Osteoblast (primary cell): Measurements from ENCODE around the gene CASZ1. TPM values are rescaled to one million over a fixed set of nuclear protein-coding genes. Genes with fewer than 3 reads are reported as not detected.

Source experiments
- DNase-seq: peaks from one replicate; pipeline ENCODE4 v3.0.0; 2011; ENCODE audit warnings: low spot score, mixed read lengths; ENCODE audit not compliant: insufficient read length; ENCODE audit errors: missing footprints
- H2AFZ ChIP-seq: 2 replicates; pipeline ENCODE4 v1.6.0; 2011; ENCODE audit warnings: mild to moderate bottlenecking, low read length
- H3K27ac ChIP-seq: 2 replicates; pipeline ENCODE4 v1.5.1; 2011; ENCODE audit warnings: mild to moderate bottlenecking, low read depth, low read length, moderate library complexity
- H3K27me3 ChIP-seq: 2 replicates; pipeline ENCODE4 v1.6.0; 2012; ENCODE audit warnings: mild to moderate bottlenecking, control low read depth, inconsistent platforms, low read length, moderate library complexity; ENCODE audit not compliant: insufficient read depth
- H3K36me3 ChIP-seq: 2 replicates; pipeline ENCODE4 v1.5.1; 2011; ENCODE audit warnings: mild to moderate bottlenecking, low read length, control low read depth, moderate library complexity; ENCODE audit not compliant: insufficient read depth
- H3K4me1 ChIP-seq: 2 replicates; pipeline ENCODE4 v1.5.1; 2011; ENCODE audit warnings: mild to moderate bottlenecking, low read length, control low read depth, moderate library complexity; ENCODE audit not compliant: insufficient read depth
- H3K4me2 ChIP-seq: 2 replicates; pipeline ENCODE4 v1.6.0; 2011; ENCODE audit warnings: mild to moderate bottlenecking, low read length; ENCODE audit not compliant: insufficient read depth
- H3K4me3 ChIP-seq: fragments of 200-600 bp; sonication (generic); 3 replicates; pipeline ENCODE4 v1.5.1; 2012; ENCODE audit warnings: mild to moderate bottlenecking, low read length, inconsistent platforms; ENCODE audit not compliant: insufficient read depth
- H3K79me2 ChIP-seq: 2 replicates; pipeline ENCODE4 v1.6.0; 2012; ENCODE audit warnings: mild to moderate bottlenecking, low read length, control low read depth, inconsistent platforms; ENCODE audit not compliant: insufficient read depth
- H3K9me3 ChIP-seq: 2 replicates; pipeline ENCODE4 v1.5.1; 2011; ENCODE audit warnings: low read depth, low read length, control low read depth
- H4K20me1 ChIP-seq: 2 replicates; pipeline ENCODE4 v1.6.0; 2012; ENCODE audit warnings: mild to moderate bottlenecking, low read length, control low read depth; ENCODE audit not compliant: insufficient read depth
- total RNA-seq: library from RNA; depleted of rRNA; stranded (reverse); fragments of >200 nt; gene quantifications from 2 replicates; pipeline ENCODE4 v1.2.3, GENCODE V29; 2012
- TF ChIP-seq, protein P1 (sequence below): IDR thresholded peaks from 2 replicates; pipeline ENCODE4 v1.5.1; 2011; ENCODE audit warnings: mild to moderate bottlenecking, low read depth, low read length, moderate library complexity; ENCODE audit errors: extremely low read depth

The CASZ1 gene
- total RNA-seq, 1 donor: 0.36 TPM

DNA sequence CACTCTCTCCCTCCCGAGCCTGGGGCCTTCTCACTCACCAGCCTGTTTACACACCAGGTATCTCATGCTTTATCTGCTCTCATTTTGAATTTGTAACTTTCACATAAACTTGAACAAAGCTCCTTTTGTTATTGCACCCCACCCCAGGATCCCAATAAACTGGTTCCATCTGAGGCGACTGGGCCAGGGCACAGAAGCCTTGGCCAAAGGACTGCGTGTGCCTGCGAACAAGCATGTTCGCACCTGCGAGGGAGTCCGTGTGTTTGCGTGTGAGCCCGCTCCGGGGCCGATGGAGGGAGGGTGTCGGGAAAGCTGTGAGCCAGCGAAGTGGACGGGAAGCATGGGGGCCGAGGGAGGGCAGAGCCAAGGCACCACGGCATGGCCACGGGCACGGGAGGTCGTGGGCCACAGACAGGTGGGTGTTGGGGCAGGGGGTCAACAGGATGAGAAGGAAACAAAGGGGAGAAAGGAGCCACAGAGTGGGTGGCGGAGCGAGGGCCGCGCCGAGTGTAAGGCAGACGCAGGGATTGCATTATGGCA lies 98.8 kb downstream of the CASZ1 start:
- TF ChIP-seq, protein P1, sequence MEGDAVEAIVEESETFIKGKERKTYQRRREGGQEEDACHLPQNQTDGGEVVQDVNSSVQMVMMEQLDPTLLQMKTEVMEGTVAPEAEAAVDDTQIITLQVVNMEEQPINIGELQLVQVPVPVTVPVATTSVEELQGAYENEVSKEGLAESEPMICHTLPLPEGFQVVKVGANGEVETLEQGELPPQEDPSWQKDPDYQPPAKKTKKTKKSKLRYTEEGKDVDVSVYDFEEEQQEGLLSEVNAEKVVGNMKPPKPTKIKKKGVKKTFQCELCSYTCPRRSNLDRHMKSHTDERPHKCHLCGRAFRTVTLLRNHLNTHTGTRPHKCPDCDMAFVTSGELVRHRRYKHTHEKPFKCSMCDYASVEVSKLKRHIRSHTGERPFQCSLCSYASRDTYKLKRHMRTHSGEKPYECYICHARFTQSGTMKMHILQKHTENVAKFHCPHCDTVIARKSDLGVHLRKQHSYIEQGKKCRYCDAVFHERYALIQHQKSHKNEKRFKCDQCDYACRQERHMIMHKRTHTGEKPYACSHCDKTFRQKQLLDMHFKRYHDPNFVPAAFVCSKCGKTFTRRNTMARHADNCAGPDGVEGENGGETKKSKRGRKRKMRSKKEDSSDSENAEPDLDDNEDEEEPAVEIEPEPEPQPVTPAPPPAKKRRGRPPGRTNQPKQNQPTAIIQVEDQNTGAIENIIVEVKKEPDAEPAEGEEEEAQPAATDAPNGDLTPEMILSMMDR: no peak
- no peaks in the 10 kb centered on the region for H4K20me1 ChIP-seq
- no peaks in the 10 kb centered on the region for H3K9me3 ChIP-seq
- H3K27ac ChIP-seq: no peak overlapping the region
- no peak overlapping the region for H2AFZ ChIP-seq
- H3K79me2 ChIP-seq: no peaks in the 10 kb centered on the region
- H3K36me3 ChIP-seq: no peaks in the 10 kb centered on the region
- no peak overlapping the region for H3K4me2 ChIP-seq
- DNase-seq: no peak
- no peaks in the 10 kb centered on the region for H3K4me1 ChIP-seq
- H3K27me3 ChIP-seq: peaks cover 38% of the 10 kb centered on the region
- H3K4me3 ChIP-seq: no peak overlapping the region

DNA sequence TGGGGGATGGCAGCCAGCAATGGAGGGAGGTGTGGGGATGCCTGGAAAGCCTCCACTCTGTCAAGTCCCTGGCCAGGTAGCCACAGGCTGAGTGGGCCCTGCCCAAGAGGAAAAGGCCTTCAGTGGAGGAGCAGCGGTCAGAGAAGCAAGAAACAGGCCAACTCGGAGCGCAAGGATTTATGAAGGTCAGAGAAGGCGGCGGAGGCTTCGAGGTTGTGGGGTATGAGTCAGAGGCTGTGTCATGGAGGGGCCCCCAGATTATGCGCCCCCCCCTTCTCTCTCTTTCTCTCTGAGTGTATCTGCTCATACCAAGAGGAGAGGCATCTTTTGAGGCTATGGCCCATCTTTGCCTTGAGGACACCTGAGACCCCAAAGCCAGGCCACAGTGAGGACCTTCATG lies 99.5 kb downstream of the CASZ1 start:
- no peak overlapping the region for H3K27ac ChIP-seq
- H2AFZ ChIP-seq: no peak overlapping the region
- TF ChIP-seq, protein P1: no peak
- H3K9me3 ChIP-seq: no peaks in the 10 kb centered on the region
- H3K79me2 ChIP-seq: no peaks in the 10 kb centered on the region
- H3K4me1 ChIP-seq: peaks cover 1% of the 10 kb centered on the region
- H3K36me3 ChIP-seq: no peaks in the 10 kb centered on the region
- DNase-seq: no peak
- H3K27me3 ChIP-seq: peaks cover 33% of the 10 kb centered on the region
- no peak overlapping the region for H3K4me2 ChIP-seq
- no peak overlapping the region for H3K4me3 ChIP-seq
- H4K20me1 ChIP-seq: no peaks in the 10 kb centered on the region

DNA sequence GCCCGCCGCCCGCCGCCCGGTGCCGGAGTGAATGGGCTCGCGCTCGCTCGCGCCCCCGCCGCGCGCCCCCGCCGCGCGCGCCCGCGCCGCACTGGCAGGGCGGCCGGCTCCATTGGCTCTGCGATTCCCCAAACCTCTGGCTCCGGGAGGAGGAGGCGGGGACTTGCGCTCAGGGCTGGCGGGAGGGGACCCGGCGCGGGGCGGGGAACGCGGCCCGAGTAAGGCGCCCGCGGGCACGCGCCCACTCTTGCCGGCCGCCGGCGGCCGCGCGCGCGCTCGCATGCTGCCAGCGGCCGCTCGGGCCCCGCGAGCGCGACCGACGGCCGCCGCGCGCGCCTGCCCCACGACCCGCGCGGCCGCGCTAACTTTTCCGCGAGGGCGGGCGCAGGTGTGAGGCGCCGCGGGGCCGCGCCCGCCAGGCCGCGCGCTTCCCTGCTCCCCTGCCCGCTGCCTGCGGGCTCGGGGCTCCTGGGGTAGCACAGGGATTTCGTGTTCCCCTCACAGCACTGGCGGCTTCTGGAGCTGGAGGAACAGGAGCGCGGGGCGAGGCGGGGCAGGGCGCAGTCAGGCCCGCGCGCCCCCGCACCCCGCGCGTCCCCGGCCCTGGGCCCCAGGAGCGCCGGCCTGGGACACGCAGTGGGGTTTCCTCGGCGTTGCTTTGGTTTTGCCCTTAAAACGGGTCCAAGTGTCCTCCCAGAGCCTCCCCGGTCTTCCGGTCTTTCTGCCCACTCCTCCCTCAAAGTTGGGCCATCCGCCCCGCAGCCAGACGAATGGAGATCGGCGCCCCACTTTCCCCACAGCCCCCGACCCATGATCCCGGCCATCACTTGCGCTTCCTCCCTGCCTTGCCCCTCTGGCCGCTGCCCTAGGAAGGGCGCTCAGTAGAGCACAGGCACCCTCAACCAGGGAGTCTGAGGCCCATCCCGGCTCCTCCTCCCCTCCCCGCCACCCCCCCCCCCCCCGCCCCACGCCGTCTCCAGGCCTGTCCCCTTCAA lies 101.5 kb downstream of the CASZ1 start:
- no peaks in the 10 kb centered on the region for H3K36me3 ChIP-seq
- H3K27me3 ChIP-seq: peaks cover 25% of the 10 kb centered on the region
- H3K9me3 ChIP-seq: no peaks in the 10 kb centered on the region
- peak overlapping the region; percentile 63 for H3K4me3 ChIP-seq
- TF ChIP-seq, protein P1: no peak
- H3K79me2 ChIP-seq: no peaks in the 10 kb centered on the region
- H3K27ac ChIP-seq: no peak overlapping the region
- H2AFZ ChIP-seq: no peak overlapping the region
- peak; percentile 100 for DNase-seq
- no peaks in the 10 kb centered on the region for H4K20me1 ChIP-seq
- peak overlapping the region; percentile 65 for H3K4me2 ChIP-seq
- peaks cover 7% of the 10 kb centered on the region for H3K4me1 ChIP-seq

DNA sequence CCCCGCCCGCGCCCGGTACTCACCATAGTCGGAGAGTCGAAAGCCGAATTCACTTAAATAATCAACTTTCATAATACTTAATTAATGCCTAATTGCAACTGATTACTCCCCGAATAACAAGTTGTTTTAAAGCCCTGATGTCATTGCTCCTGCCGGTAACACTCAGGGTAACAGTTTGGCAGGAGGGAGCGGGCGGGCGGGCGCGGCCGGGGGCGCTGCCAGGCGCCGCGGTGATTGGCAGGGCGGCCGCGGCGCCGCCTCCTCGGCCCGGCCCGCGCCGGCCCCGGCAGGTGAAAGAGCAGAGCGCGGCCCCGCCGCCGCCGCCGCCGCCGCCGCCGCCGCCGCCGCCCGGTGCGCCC lies 102.2 kb downstream of the CASZ1 start:
- Histone ChIP-seq H3K4me3 (peak overlapping the region; percentile 77), H3K79me2 (no peaks in the 10 kb centered on the region), H3K27ac (no peak overlapping the region), H4K20me1 (no peaks in the 10 kb centered on the region), H2AFZ (no peak overlapping the region), H3K27me3 (peaks cover 19% of the 10 kb centered on the region), H3K4me2 (peak overlapping the region; percentile 77), H3K4me1 (peaks cover 7% of the 10 kb centered on the region), H3K9me3 (no peaks in the 10 kb centered on the region), H3K36me3 (no peaks in the 10 kb centered on the region)
- TF ChIP-seq, protein P1: no peak
- DNase-seq: peak; percentile 98
